ENCODE data around the gene FOXL3. TPM values are rescaled to one million over a fixed set of nuclear protein-coding genes. Genes with fewer than 3 reads are reported as not detected.

Gene FOXL3
- total RNA-seq, 4 donors from 2014 or later, result not detected

DNA sequence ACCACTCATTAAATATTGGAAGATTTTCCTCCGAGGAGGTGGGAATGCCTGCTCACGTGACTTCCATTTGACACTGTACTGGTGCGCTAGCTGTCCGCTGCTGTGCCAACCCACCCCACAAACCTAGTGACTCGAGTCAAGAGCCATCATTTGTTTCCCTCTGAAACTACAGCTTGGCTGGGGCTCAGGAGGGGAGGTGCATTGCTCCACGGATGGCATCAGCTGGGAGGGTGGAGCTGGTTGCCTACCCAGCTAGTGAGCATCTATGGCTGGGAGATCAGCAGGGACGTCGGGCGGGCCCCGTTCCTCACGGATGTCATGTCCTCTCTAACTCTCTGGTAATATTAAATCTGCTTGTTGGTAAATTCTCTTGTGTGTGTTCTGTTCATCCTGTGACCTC is 9.5 kb upstream of the FOXL3 start:
- no peak for DNase-seq (ENCODE audit: low spot score in 2 of 2)
- Histone ChIP-seq H3K9me3 (peaks cover 0 to 21% (median 0%) of the 10 kb centered on the region in 4 donors), H3K4me1 (no peaks in the 10 kb centered on the region), H3K27me3 (peaks cover 0 to 36% of the 10 kb centered on the region in 2 donors), H3K27ac (no peak overlapping the region), H3K4me3 (no peak overlapping the region), H3K36me3 (no peaks in the 10 kb centered on the region)
- 72 to 79% methylated on average over 11 of the region's 11 CpGs for WGBS, 2 donors
- TF ChIP-seq POLR2A (IDR thresholded peaks at IDR 0.05) (no peak), EP300 (IDR thresholded peaks at IDR 0.05) (no peak)
- TF ChIP-seq, protein P1, sequence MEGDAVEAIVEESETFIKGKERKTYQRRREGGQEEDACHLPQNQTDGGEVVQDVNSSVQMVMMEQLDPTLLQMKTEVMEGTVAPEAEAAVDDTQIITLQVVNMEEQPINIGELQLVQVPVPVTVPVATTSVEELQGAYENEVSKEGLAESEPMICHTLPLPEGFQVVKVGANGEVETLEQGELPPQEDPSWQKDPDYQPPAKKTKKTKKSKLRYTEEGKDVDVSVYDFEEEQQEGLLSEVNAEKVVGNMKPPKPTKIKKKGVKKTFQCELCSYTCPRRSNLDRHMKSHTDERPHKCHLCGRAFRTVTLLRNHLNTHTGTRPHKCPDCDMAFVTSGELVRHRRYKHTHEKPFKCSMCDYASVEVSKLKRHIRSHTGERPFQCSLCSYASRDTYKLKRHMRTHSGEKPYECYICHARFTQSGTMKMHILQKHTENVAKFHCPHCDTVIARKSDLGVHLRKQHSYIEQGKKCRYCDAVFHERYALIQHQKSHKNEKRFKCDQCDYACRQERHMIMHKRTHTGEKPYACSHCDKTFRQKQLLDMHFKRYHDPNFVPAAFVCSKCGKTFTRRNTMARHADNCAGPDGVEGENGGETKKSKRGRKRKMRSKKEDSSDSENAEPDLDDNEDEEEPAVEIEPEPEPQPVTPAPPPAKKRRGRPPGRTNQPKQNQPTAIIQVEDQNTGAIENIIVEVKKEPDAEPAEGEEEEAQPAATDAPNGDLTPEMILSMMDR (IDR thresholded peaks at IDR 0.05), result no peak

DNA sequence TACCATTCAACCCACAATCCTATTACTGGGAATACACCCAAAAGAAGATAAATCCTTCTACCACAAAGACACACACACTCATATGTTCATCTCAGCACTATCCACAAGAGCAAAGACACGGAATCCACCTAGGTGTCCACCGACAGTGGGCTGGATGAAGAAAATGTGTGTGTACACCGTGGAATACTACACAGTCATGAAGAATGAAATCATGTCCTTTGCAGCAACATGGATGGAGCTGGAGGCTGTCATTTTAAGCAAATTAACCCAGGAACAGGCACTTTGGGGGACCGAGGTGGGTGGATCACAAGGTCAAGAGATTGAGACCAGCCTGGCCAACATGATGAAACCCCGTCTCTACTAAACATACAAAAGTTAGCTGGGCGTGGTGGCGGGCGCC is 8.3 kb upstream of the FOXL3 start:
- H3K4me1 ChIP-seq, result no peaks in the 10 kb centered on the region
- TF ChIP-seq, protein P1 (IDR thresholded peaks at IDR 0.05), result no peak
- no peak for TF ChIP-seq EP300 (IDR thresholded peaks at IDR 0.05)
- no peak for TF ChIP-seq POLR2A (IDR thresholded peaks at IDR 0.05)
- DNase-seq (ENCODE audit: low spot score in 2 of 2), result no peak

DNA sequence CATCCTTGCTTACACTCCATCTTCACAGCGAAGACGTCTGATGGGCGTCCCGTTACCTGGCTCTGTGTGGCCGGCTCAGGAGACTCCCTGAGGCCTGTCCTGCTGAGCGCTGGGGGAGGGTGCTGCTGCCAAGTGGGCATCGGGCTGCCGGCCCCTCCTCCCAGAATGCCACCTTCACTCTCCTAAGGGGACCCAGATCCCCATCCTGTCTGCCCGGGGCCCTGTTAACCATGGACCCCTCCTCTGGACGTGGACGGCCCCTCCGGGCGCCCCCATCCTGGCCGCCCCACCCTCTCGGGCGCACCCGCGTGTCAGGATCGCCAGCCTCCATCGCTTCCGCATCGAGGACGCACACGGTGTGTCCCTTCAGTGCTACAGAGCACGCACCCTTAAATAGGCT is 7.3 kb upstream of the FOXL3 start:
- no peak for DNase-seq (ENCODE audit: low spot score in 2 of 2)
- no peaks in the 10 kb centered on the region for H3K4me1 ChIP-seq
- no peaks in the 10 kb centered on the region for H3K36me3 ChIP-seq
- peaks cover 0 to under 1% (median 0%) of the 10 kb centered on the region in 4 donors for H3K9me3 ChIP-seq
- H3K27me3 ChIP-seq, result peaks cover 0 to 53% of the 10 kb centered on the region in 2 donors
- WGBS, 2 donors, result 94 to 95% methylated on average over 25 of the region's 25 CpGs
- no peak overlapping the region for H3K27ac ChIP-seq
- TF ChIP-seq EP300 (IDR thresholded peaks at IDR 0.05), result no peak
- no peak for TF ChIP-seq POLR2A (IDR thresholded peaks at IDR 0.05)
- TF ChIP-seq, protein P1 (IDR thresholded peaks at IDR 0.05), result no peak
- no peak overlapping the region for H3K4me3 ChIP-seq

More for the DNA sequence above, 8.3 kb upstream of the FOXL3 start:
- Histone ChIP-seq H3K9me3 (peaks cover 0 to 10% (median 0%) of the 10 kb centered on the region in 4 donors), H3K27ac (no peak overlapping the region), H3K4me3 (no peak overlapping the region), H3K36me3 (no peaks in the 10 kb centered on the region), H3K27me3 (peaks cover 0 to 47% of the 10 kb centered on the region in 2 donors)
- WGBS, 2 donors, result 91 to 94% methylated on average over 8 of the region's 8 CpGs

DNA sequence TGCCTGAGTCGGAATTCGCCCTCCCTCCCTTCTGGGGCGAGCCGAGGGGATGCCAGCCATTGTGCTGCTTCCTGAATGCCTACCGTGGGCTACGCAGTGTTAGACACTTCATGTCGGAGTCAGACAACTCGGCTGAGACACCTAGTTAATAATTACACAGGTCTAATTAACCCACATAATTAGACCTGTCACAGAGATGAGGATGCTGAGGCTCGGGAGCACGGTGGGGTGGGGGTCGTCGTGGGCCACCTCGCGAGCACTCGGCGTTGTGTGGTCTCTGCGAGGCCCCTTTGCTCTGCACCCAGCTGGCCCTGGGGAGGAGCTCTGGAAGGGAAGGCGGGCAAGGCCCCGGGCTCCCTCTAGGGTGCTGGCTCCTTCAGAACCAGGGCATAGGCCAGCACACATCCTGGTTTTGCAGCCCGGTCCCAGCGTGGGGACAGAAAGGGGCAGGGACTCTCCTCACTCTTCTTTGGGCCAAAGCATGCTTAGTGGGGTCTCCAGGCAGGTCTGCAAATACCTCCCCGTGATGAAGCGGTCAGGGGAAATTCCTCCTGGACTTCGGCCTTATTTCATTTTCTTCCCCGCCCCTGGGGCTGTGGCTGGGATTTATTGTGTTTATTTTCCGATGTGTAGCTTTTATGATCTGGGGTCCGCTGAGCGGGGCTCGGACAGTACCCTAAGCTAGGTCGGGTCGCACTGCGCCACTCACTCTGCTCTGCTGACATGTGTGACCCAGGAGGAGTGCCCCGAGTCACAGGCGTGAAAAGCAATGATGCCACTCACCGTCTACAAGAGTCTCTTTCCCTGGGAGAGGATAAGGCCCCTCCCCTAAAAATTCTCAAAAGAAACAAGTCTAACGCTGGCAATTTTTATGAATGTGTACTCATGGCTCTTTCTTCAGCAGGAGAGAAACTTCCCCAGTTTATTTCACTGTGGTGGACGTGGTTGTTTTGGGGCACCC is 4.9 kb upstream of the FOXL3 start:
- H3K9me3 ChIP-seq, result no peaks in the 10 kb centered on the region
- H3K27me3 ChIP-seq, result peaks cover 3 to 71% of the 10 kb centered on the region in 2 donors
- H3K4me3 ChIP-seq, result no peak overlapping the region
- H3K36me3 ChIP-seq, result no peaks in the 10 kb centered on the region
- no peak overlapping the region for H3K27ac ChIP-seq
- H3K4me1 ChIP-seq, result peaks cover 0 to 8% (median 2%) of the 10 kb centered on the region in 4 donors
- DNase-seq (ENCODE audit: low spot score in 2 of 2), result no peak
- TF ChIP-seq EP300 (IDR thresholded peaks at IDR 0.05), result no peak
- TF ChIP-seq, protein P1 (IDR thresholded peaks at IDR 0.05), result no peak
- TF ChIP-seq POLR2A (IDR thresholded peaks at IDR 0.05), result no peak
- 52 to 64% methylated on average over 37 of the region's 37 CpGs for WGBS, 2 donors

DNA sequence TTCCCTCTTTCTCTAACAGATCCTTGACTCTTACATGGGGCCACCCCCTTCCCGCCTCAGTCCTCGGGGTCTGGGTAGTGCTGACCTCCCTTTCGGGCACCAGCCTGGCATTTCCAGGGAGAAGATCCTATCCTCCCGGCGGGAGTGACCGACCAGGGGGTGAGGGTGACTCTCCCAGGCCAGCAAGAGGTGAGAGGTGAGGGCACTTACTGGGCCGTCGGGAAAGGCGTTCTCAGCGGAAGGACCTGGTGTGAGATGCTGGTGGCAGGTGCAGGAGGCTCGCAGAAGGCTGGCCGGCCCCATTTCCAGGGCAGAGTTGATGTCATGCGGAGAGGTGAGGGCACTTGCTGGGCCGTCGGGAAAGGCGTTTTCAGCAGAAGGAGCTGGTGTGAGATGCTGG is 4.2 kb upstream of the FOXL3 start:
- no peaks in the 10 kb centered on the region for H3K9me3 ChIP-seq
- H3K4me3 ChIP-seq, result no peak overlapping the region
- peaks cover 3 to 78% of the 10 kb centered on the region in 2 donors for H3K27me3 ChIP-seq
- H3K4me1 ChIP-seq, result peaks cover 0 to 15% (median 2%) of the 10 kb centered on the region in 4 donors
- DNase-seq (ENCODE audit: low spot score in 2 of 2), result no peak
- no peak overlapping the region for H3K27ac ChIP-seq
- 79% methylated on average over 16 of the region's 16 CpGs for WGBS, 2 donors
- TF ChIP-seq EP300 (IDR thresholded peaks at IDR 0.05) (no peak), POLR2A (IDR thresholded peaks at IDR 0.05) (no peak)
- TF ChIP-seq, protein P1 (IDR thresholded peaks at IDR 0.05), result no peak
- no peaks in the 10 kb centered on the region for H3K36me3 ChIP-seq
